HL-60 (cell line): ENCODE results near the gene NFATC1.

Experiments
- DNase-seq, 2 experiments: peaks; one replicate each; pipeline ENCODE4 v3.0.0-alpha.2; 2010 to 2020; ENCODE audit warnings: low read depth in 1 of 2, low spot score in 1 of 2
- H3K27ac ChIP-seq: fragments of 250-450 bp; sonication (Bioruptor Pico); replicated peaks from 2 replicates; pipeline ENCODE4 v1.5.1; 2020; ENCODE audit warnings: mild to moderate bottlenecking, moderate library complexity
- H3K27me3 ChIP-seq: fragments of 250-450 bp; sonication (Bioruptor Pico); 2 replicates; pipeline ENCODE4 v1.5.1; 2021; ENCODE audit warnings: mild to moderate bottlenecking, moderate library complexity; ENCODE audit not compliant: insufficient read depth, poor library complexity, severe bottlenecking
- H3K4me3 ChIP-seq: replicated peaks from 2 replicates; pipeline ENCODE4 v1.5.1; 2011; ENCODE audit warnings: mild to moderate bottlenecking, control low read depth, low read length; ENCODE audit not compliant: insufficient read depth
- CTCF ChIP-seq: IDR thresholded peaks from one replicate; pipeline ENCODE4 v1.5.1; 2011; ENCODE audit warnings: low read length, control low read depth, inconsistent platforms; ENCODE audit not compliant: insufficient read depth
- GABPA ChIP-seq: IDR thresholded peaks from 2 replicates; pipeline ENCODE4 v1.6.1; 2012; ENCODE audit warnings: low read depth
- POLR2AphosphoS5 ChIP-seq: IDR thresholded peaks from 2 replicates; pipeline ENCODE4 v1.6.1; 2012; ENCODE audit warnings: low read depth
- REST ChIP-seq: IDR thresholded peaks from 2 replicates; pipeline ENCODE4 v1.6.1; 2012; ENCODE audit warnings: low read depth; ENCODE audit not compliant: insufficient replicate concordance
- SPI1 ChIP-seq: IDR thresholded peaks from 2 replicates; pipeline ENCODE4 v1.6.1; 2012; ENCODE audit warnings: low read depth, mild to moderate bottlenecking, borderline replicate concordance

Gene NFATC1

DNA sequence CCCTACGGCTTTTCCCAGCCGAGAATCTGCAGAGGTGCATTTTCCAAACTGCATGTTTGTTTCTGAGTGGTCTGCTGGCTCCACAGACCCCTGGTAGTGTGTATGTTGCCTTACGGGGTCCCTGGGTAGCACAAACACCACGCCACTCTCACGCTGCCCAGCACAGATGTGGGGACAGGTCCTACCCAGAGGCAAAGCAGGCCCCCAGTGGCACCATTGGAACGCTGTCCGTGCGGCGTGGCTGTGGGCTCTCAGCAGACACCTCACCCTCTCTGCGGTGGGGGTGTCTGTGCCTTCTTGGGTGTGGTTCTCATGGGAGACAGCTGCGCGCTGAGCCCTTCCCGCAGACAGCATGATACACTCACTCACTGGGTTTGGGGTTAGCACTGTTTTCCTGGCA lies 137.4 kb downstream of the NFATC1 start:
- H3K27ac ChIP-seq, result no peak overlapping the region
- H3K27me3 ChIP-seq, result no peaks in the 10 kb centered on the region
- H3K4me3 ChIP-seq, result no peak overlapping the region
- TF ChIP-seq GABPA (no peak), CTCF (no peak), REST (no peak), POLR2AphosphoS5 (no peak), SPI1 (no peak)
- DNase-seq, result no peak

GRCh38 chr18:79533591-79533990 lies 137.9 kb downstream of the NFATC1 start:
- Histone ChIP-seq H3K27ac (no peak overlapping the region), H3K27me3 (no peaks in the 10 kb centered on the region), H3K4me3 (no peak overlapping the region)
- TF ChIP-seq SPI1, result no peak
- TF ChIP-seq REST, result no peak
- no peak for TF ChIP-seq POLR2AphosphoS5
- TF ChIP-seq GABPA, result no peak
- TF ChIP-seq CTCF, result no peak
- no peak for DNase-seq

GRCh38 chr18:79534356-79534755 lies 138.6 kb downstream of the NFATC1 start:
- DNase-seq, result no peak
- H3K27ac ChIP-seq, result no peak overlapping the region
- no peak overlapping the region for H3K4me3 ChIP-seq
- no peak for TF ChIP-seq REST
- no peak for TF ChIP-seq CTCF
- TF ChIP-seq POLR2AphosphoS5, result no peak
- no peak for TF ChIP-seq GABPA
- no peak for TF ChIP-seq SPI1
- H3K27me3 ChIP-seq, result no peaks in the 10 kb centered on the region
